GM21786 (cell line): Measurements from ENCODE around the gene HTT.

Source experiments
- ATAC-seq: cut with Tn5 transposase; IDR thresholded peaks from one replicate; pipeline ENCODE4 v1.9.1; 2021; ENCODE audit not compliant: unreplicated experiment

HTT gene

GRCh38 chr4:3233391-3234071 is 159.1 kb downstream of the HTT start:
- ATAC-seq = no peak

DNA sequence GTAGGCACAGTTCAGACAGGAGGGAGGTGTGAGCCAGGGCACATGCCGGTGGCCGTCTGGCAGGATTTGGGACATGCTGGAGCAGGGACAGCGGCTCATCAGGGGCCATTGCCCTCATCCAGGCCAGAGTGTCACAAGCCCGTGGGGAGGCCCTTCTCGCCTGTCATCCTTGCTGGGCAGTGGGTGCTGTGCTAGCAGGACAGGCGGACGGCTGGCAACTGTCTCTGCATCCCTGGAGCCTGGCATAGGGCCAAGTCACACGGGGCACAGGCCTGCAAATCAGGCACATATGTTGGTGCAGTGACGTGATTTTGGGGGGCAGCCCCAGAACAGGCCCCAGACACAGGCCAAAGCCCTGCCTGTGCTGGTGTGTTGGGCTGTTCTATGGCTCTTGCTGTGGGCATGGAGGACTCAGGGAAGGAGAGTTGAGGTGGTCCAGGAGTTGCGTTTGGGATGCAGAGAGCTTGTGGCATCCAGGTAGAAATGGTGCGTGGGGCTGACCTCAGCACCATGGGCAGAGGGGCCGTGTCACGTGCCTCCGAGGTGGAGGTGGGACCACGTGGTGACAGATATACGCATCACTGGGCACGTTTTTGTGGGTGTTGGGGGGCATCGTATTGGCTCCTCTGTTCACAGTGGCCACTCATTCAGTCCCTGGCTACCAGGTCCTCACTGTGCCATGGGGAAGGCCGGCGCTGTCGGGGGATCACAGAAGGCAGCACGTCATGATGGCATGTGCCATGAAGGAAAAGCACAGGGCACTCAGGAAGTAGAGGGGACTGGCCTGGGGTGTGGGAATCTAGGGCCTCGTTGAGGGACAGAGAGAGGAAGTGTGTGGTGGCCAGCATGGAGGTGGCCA is 159.9 kb downstream of the HTT start:
- ATAC-seq = no peak

GRCh38 chr4:3235030-3235345 is 160.5 kb downstream of the HTT start:
- no peak for ATAC-seq

GRCh38 chr4:3235581-3235980 is 161.1 kb downstream of the HTT start:
- no peak for ATAC-seq

- no peak for ATAC-seq
Observed at GRCh38 chr4:3236326-3236878, 161.9 kb downstream of the HTT start.

GRCh38 chr4:3237266-3237665 is 162.8 kb downstream of the HTT start:
- ATAC-seq = no peak

- ATAC-seq = no peak
Observed at GRCh38 chr4:3237712-3238560, 163.5 kb downstream of the HTT start.

DNA sequence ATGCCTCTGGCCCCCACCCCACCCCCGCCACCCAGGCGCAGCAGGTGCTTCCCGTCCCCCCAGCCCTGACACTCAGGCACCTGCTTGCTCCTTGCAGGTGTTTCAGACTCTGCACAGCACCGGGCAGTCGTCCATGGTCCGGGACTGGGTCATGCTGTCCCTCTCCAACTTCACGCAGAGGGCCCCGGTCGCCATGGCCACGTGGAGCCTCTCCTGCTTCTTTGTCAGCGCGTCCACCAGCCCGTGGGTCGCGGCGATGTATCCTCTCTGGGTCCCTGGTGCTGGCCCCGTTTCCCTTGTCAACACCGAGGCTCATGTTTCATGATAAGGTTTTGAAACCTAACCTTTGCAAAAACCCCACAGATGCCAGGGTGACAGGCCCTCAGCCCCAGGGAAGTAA is 164.2 kb downstream of the HTT start:
- ATAC-seq = no peak

- no peak for ATAC-seq
Observed at GRCh38 chr4:3239303-3239702, 164.8 kb downstream of the HTT start.

GRCh38 chr4:3239998-3240920 is 165.8 kb downstream of the HTT start:
- no peak for ATAC-seq

DNA sequence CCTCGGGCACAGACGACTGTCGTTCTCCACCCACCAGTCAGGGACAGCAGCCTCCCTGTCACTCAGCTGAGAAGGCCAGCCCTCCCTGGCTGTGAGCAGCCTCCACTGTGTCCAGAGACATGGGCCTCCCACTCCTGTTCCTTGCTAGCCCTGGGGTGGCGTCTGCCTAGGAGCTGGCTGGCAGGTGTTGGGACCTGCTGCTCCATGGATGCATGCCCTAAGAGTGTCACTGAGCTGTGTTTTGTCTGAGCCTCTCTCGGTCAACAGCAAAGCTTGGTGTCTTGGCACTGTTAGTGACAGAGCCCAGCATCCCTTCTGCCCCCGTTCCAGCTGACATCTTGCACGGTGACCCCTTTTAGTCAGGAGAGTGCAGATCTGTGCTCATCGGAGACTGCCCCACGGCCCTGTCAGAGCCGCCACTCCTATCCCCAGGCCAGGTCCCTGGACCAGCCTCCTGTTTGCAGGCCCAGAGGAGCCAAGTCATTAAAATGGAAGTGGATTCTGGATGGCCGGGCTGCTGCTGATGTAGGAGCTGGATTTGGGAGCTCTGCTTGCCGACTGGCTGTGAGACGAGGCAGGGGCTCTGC is 166.5 kb downstream of the HTT start:
- ATAC-seq = no peak

DNA sequence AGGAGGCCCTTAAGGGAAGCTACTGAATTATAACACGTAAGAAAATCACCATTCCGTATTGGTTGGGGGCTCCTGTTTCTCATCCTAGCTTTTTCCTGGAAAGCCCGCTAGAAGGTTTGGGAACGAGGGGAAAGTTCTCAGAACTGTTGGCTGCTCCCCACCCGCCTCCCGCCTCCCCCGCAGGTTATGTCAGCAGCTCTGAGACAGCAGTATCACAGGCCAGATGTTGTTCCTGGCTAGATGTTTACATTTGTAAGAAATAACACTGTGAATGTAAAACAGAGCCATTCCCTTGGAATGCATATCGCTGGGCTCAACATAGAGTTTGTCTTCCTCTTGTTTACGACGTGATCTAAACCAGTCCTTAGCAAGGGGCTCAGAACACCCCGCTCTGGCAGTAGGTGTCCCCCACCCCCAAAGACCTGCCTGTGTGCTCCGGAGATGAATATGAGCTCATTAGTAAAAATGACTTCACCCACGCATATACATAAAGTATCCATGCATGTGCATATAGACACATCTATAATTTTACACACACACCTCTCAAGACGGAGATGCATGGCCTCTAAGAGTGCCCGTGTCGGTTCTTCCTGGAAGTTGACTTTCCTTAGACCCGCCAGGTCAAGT is 167.5 kb downstream of the HTT start:
- no peak for ATAC-seq

GRCh38 chr4:3243136-3243780 is 168.8 kb downstream of the HTT start:
- ATAC-seq = no peak

GRCh38 chr4:3244002-3244401 is 169.5 kb downstream of the HTT start:
- ATAC-seq = no peak

DNA sequence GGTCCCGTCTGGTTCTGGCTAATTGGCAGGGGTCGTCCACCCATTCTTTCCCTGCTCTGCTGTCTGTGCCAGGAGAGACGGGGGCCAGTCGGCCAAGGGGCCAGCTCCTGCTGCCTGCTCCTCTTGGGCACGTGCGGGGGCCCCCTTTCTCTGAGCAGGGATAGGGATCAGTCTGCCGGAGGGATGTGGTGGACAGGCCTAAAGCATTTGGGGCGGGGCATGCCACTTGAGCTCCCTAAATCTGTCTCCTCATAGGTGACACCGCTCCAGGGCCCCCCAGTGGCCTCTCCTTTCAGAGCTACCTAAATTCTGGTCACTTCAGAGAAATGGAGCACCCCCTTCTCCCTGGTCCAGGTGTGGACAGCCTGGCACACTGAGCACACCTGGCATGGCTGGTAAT is 170.3 kb downstream of the HTT start:
- ATAC-seq = no peak

DNA sequence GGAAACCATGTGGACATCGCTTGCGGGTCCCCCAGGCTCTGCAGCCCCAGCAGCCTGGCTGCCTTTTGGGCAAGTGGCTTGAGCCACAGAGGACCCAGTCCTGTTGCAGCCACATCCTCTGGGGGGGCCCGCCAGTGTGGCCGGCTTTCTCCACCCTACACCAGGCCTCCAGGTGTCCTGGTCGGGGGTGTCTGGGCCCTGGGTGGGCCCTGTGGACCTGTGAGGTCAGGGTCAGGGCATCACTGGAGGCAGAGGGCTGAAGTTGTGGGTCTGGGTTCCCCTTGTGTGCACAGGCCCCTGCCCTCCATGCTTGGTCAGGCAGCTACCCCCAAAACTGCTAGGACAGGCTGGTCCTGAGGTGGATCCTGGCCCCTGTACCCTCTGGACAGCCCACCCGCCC is 171.2 kb downstream of the HTT start:
- no peak for ATAC-seq

- ATAC-seq = no peak
Observed at GRCh38 chr4:3246458-3247398, 172.2 kb downstream of the HTT start.
